Measurements from ENCODE around the gene HSD17B14. TPM values are rescaled to one million over a fixed set of nuclear protein-coding genes. Genes with fewer than 3 reads are reported as not detected.

Gene HSD17B14
- total and polyA plus RNA-seq, 2 of the 13 experiments (the other 11 are each of a cell fraction or from before 2014, with no cell fraction given): 0.58 to 1.2 TPM

GRCh38 chr19:48881741-48882657, 45.7 kb upstream of the HSD17B14 start (continued):
- TF ChIP-seq POLR2A (IDR thresholded peaks at IDR 0.05; ENCODE audit: insufficient read depth in 1 of 2, low read depth in 2 of 2, low read length in 2 of 2): peak in 1 of 2 experiments; percentile 22; a peak in 1 of 4 replicates
- no peak for TF ChIP-seq CENPT (CRISPR knock-in tag; IDR thresholded peaks at IDR 0.05; ENCODE audit: low read depth)
- no peak for TF ChIP-seq RXRA (CRISPR knock-in tag; IDR thresholded peaks at IDR 0.05)
- no peak for TF ChIP-seq PRPF4 (IDR thresholded peaks at IDR 0.05; ENCODE audit: low read depth, low read length, poor library complexity, severe bottlenecking)
- no peak for TF ChIP-seq RFXANK (CRISPR knock-in tag; IDR thresholded peaks at IDR 0.05)
- peak; percentile 22; the same call in 1 of the 2 replicates for TF ChIP-seq HNF1B (CRISPR knock-in tag; IDR thresholded peaks at IDR 0.05)
- TF ChIP-seq PAF1 (CRISPR knock-in tag; IDR thresholded peaks at IDR 0.05): no peak
- TF ChIP-seq ZNF292 (CRISPR knock-in tag; IDR thresholded peaks at IDR 0.05; ENCODE audit: borderline replicate concordance, low read depth): no peak
- no peak for TF ChIP-seq FOXM1 (CRISPR knock-in tag; IDR thresholded peaks at IDR 0.05)
- no peak for TF ChIP-seq ARNTL (CRISPR knock-in tag; IDR thresholded peaks at IDR 0.05)
- TF ChIP-seq DR1 (CRISPR knock-in tag; IDR thresholded peaks at IDR 0.05): no peak
- no peak for TF ChIP-seq PCBP2 (optimal IDR thresholded peaks at IDR 0.05; ENCODE audit: low read depth, low read length, poor library complexity, severe bottlenecking)
- TF ChIP-seq CBX1 (IDR thresholded peaks at IDR 0.05; ENCODE audit: low read depth): no peak
- no peak for TF ChIP-seq FOXO4 (CRISPR knock-in tag; conservative IDR thresholded peaks at IDR 0.05)
- peak; percentile 88 for TF ChIP-seq HCFC1 (IDR thresholded peaks at IDR 0.05; ENCODE audit: low read depth, low read length)
- no peak for TF ChIP-seq HMGXB3 (CRISPR knock-in tag; IDR thresholded peaks at IDR 0.05; ENCODE audit: borderline replicate concordance)
- no peak for TF ChIP-seq ARID5B (CRISPR knock-in tag; IDR thresholded peaks at IDR 0.05)
- TF ChIP-seq CREBL2 (CRISPR knock-in tag; IDR thresholded peaks at IDR 0.05; ENCODE audit: borderline replicate concordance): no peak

All from HepG2 (cell line).